CD4-positive, alpha-beta memory T cell (primary cell): Measurements from ENCODE around the gene AFAP1. TPM values are rescaled to one million over a fixed set of nuclear protein-coding genes. Genes with fewer than 3 reads are reported as not detected.
A peak's percentile ranks its signal among the peaks of the same experiment; 100 is the strongest.

Experiments used
- CTCF ChIA-PET: fragments of 350-600 bp; sonication (Branson Sonifier 250); formaldehyde crosslinking; loops from one replicate; lab custom pipeline; 2021; ENCODE audit warnings: inconsistent platforms; ENCODE audit not compliant: partially characterized antibody; lab: Charles Lee
- POLR2A ChIA-PET: fragments of 350-600 bp; sonication (Branson Sonifier 250); formaldehyde crosslinking; loops from one replicate; lab custom pipeline; 2021; ENCODE audit not compliant: partially characterized antibody; lab: Charles Lee
- DNase-seq, 5 donors: peaks; one replicate each; pipeline versions ENCODE4 v3.0.0 to v3.0.0-alpha.2; 2020 to 2022; ENCODE audit warnings: mixed read lengths in 1 of 5
- H3K27ac ChIP-seq: one replicate; pipeline ENCODE4 v1.7.0; 2013; ENCODE audit warnings: low read depth, low read length
- H3K27me3 ChIP-seq: 2 replicates; pipeline ENCODE4 v1.7.0; 2013; ENCODE audit warnings: mild to moderate bottlenecking, low read length, moderate library complexity; ENCODE audit not compliant: insufficient read depth
- H3K36me3 ChIP-seq: 2 replicates; pipeline ENCODE4 v1.7.0; 2013; ENCODE audit warnings: mild to moderate bottlenecking, low read length, moderate library complexity; ENCODE audit not compliant: insufficient read depth
- H3K4me1 ChIP-seq: 2 replicates; pipeline ENCODE4 v1.7.0; 2013; ENCODE audit warnings: mild to moderate bottlenecking, low read length, moderate library complexity; ENCODE audit not compliant: insufficient read depth
- H3K4me3 ChIP-seq, 2 donors: one replicate each; pipeline ENCODE4 v1.7.0; 2013; ENCODE audit warnings: low read length in 2 of 2, mild to moderate bottlenecking in 1 of 2
- H3K9me3 ChIP-seq, 2 donors: one replicate each; pipeline ENCODE4 v1.7.0; 2013; ENCODE audit warnings: low read length in 2 of 2, control low read depth in 1 of 2; ENCODE audit not compliant: control insufficient read depth in 1 of 2
- H3K27ac Mint-ChIP-seq, 7 donors: one replicate each; pipeline ENCODE4 v1.8.0; 2020 to 2021; ENCODE audit warnings: mixed read lengths in 7 of 7, mild to moderate bottlenecking in 6 of 7, inconsistent platforms in 3 of 7, moderate library complexity in 3 of 7
- H3K27me3 Mint-ChIP-seq, 2 donors: one replicate each; pipeline ENCODE4 v1.8.0; 2020 to 2021; ENCODE audit warnings: mixed read lengths in 2 of 2
- H3K36me3 Mint-ChIP-seq, 2 donors: one replicate each; pipeline ENCODE4 v1.8.0; 2020 to 2021; ENCODE audit warnings: mixed read lengths in 2 of 2, inconsistent platforms in 1 of 2, mild to moderate bottlenecking in 1 of 2
- H3K4me1 Mint-ChIP-seq, 4 donors: one replicate each; pipeline ENCODE4 v1.8.0; 2020 to 2021; ENCODE audit warnings: mixed read lengths in 4 of 4, mild to moderate bottlenecking in 1 of 4
- H3K4me3 Mint-ChIP-seq, 8 donors: one replicate each; pipeline ENCODE4 v1.8.0; 2020 to 2021; ENCODE audit warnings: mixed read lengths in 8 of 8, mild to moderate bottlenecking in 7 of 8, moderate library complexity in 6 of 8, inconsistent platforms in 3 of 8
- H3K9me3 Mint-ChIP-seq, 8 donors: one replicate each; pipeline ENCODE4 v1.8.0; 2020 to 2021; ENCODE audit warnings: mixed read lengths in 8 of 8, mild to moderate bottlenecking in 5 of 8, inconsistent platforms in 3 of 8, moderate library complexity in 1 of 8
- intact Hi-C: fragments of 100-400 bp; cut with micrococcal nuclease; formaldehyde crosslinking; loops from one replicate; pipeline ENCODE4 v1.15.1; 2023
- polyA plus RNA-seq, 2 donors: library from polyadenylated mRNA; unstranded; fragments of 300-500 nt; fragmentation: Illumina TruSeq; gene quantifications; one replicate each; pipeline ENCODE4 v1.2.3, GENCODE V29; 2021
- total RNA-seq, 2 experiments: library from RNA; stranded (reverse); gene quantifications; one replicate each; pipeline ENCODE4 v1.2.3, GENCODE V29; 2021

AFAP1 gene
- total and polyA plus RNA-seq, 4 experiments from 2014 or later = 0.95 to 21.8 (median 12.6) TPM

GRCh38 chr4:7805533-7806337, 133.9 kb downstream of the AFAP1 start:
- Mint-ChIP-seq H3K27me3 (no peaks in the 10 kb centered on the region), H3K36me3 (peaks cover 24 to 36% of the 10 kb centered on the region in 2 donors), H3K9me3 (no peaks in the 10 kb centered on the region), H3K27ac (peak overlapping the region in 2 of 7 donors; percentile 28 to 80), H3K4me3 (no peak overlapping the region), H3K4me1 (peaks cover 6 to 19% (median 11%) of the 10 kb centered on the region in 4 donors)
- Histone ChIP-seq H3K9me3 (no peaks in the 10 kb centered on the region), H3K27ac (no peak overlapping the region), H3K4me1 (peaks cover 11% of the 10 kb centered on the region), H3K27me3 (no peaks in the 10 kb centered on the region), H3K4me3 (no peak overlapping the region), H3K36me3 (peaks cover 20% of the 10 kb centered on the region)
- POLR2A ChIA-PET = interaction anchor here (1.6 kb wide), 1 partner anchor 39 kb away, joined by 7 read pairs; no protein-coding TSS in a partner anchor
- no peak for DNase-seq
- intact Hi-C loops = loop anchor here (2.0 kb wide), 2 partner anchors 23 to 49 kb away; no protein-coding TSS in a partner anchor
- CTCF ChIA-PET = interaction anchor here (1.2 to 10.4 kb wide), 17 partner anchors 8 to 182 kb away, joined by 3 to 188 read pairs (median 11); partner anchors contain the start of gene AFAP1

- Mint-ChIP-seq H3K4me3 (no peak overlapping the region), H3K4me1 (peaks cover 6 to 19% (median 11%) of the 10 kb centered on the region in 4 donors), H3K27ac (peak overlapping the region in 2 of 7 donors; percentile 55 to 62), H3K36me3 (peaks cover 26 to 38% of the 10 kb centered on the region in 2 donors), H3K27me3 (no peaks in the 10 kb centered on the region), H3K9me3 (no peaks in the 10 kb centered on the region)
- ChIA-PET POLR2A (interaction anchor here (1.0 to 1.9 kb wide), 4 partner anchors 39 to 135 kb away, joined by 3 to 9 read pairs (median 6); partner anchors contain the start of gene AFAP1), CTCF (interaction anchor here (0.7 to 10.4 kb wide), 30 partner anchors 9 to 188 kb away, joined by 3 to 188 read pairs (median 6); partner anchors contain the start of gene AFAP1)
- Histone ChIP-seq H3K4me1 (peaks cover 11% of the 10 kb centered on the region), H3K4me3 (no peak overlapping the region), H3K27me3 (no peaks in the 10 kb centered on the region), H3K27ac (no peak overlapping the region), H3K36me3 (peaks cover 28% of the 10 kb centered on the region), H3K9me3 (no peaks in the 10 kb centered on the region)
- intact Hi-C loops = loop anchor here (1.0 to 2.0 kb wide), 6 partner anchors 24 to 182 kb away; no protein-coding TSS in a partner anchor
- no peak for DNase-seq
Measured at GRCh38 chr4:7804756-7805385, 134.8 kb downstream of the AFAP1 start.

- H3K4me1 Mint-ChIP-seq = peaks cover 6 to 19% (median 11%) of the 10 kb centered on the region in 4 donors
- intact Hi-C loops = loop anchor here (1.0 to 2.0 kb wide), 7 partner anchors 25 to 183 kb away; no protein-coding TSS in a partner anchor
- Histone ChIP-seq H3K36me3 (peaks cover 26% of the 10 kb centered on the region), H3K4me3 (no peak overlapping the region), H3K4me1 (peaks cover 11% of the 10 kb centered on the region), H3K27me3 (no peaks in the 10 kb centered on the region), H3K27ac (no peak overlapping the region), H3K9me3 (no peaks in the 10 kb centered on the region)
- POLR2A ChIA-PET = interaction anchor here (1.0 to 1.9 kb wide), 4 partner anchors 40 to 135 kb away, joined by 3 to 9 read pairs (median 6); partner anchors contain the start of gene AFAP1
- no peaks in the 10 kb centered on the region for H3K27me3 Mint-ChIP-seq
- peak; percentile 65 to 73 (median 70) for DNase-seq
- no peak overlapping the region for H3K4me3 Mint-ChIP-seq
- H3K27ac Mint-ChIP-seq = peak overlapping the region in 4 of 7 donors; percentile 46 to 69 (median 64)
- no peaks in the 10 kb centered on the region for H3K9me3 Mint-ChIP-seq
- H3K36me3 Mint-ChIP-seq = peaks cover 30 to 43% of the 10 kb centered on the region in 2 donors
- CTCF ChIA-PET = interaction anchor here (0.7 to 10.4 kb wide), 28 partner anchors 9 to 189 kb away, joined by 3 to 188 read pairs (median 6); partner anchors contain the start of gene AFAP1
Measured at GRCh38 chr4:7803992-7804755, 135.5 kb downstream of the AFAP1 start.

- Histone ChIP-seq H3K36me3 (peaks cover 24% of the 10 kb centered on the region), H3K27ac (no peak overlapping the region), H3K9me3 (no peaks in the 10 kb centered on the region), H3K4me1 (peaks cover 11% of the 10 kb centered on the region), H3K4me3 (no peak overlapping the region), H3K27me3 (no peaks in the 10 kb centered on the region)
- no peak for DNase-seq
- ChIA-PET CTCF (interaction anchor here (0.9 to 10.4 kb wide), 19 partner anchors 8 to 184 kb away, joined by 3 to 188 read pairs (median 7); no protein-coding TSS in a partner anchor), POLR2A (interaction anchor here (1.0 to 1.9 kb wide), 2 partner anchors 52 to 61 kb away, joined by 3 to 9 read pairs; no protein-coding TSS in a partner anchor)
- intact Hi-C loops = loop anchor here (2.0 kb wide), 1 partner anchor 81 kb away; no protein-coding TSS in a partner anchor
- H3K36me3 Mint-ChIP-seq = peaks cover 33 to 43% of the 10 kb centered on the region in 2 donors
- no peaks in the 10 kb centered on the region for H3K9me3 Mint-ChIP-seq
- peak overlapping the region in 2 of 7 donors; percentile 62 to 66 for H3K27ac Mint-ChIP-seq
- H3K27me3 Mint-ChIP-seq = no peaks in the 10 kb centered on the region
- no peak overlapping the region for H3K4me3 Mint-ChIP-seq
- H3K4me1 Mint-ChIP-seq = peaks cover 6 to 19% (median 11%) of the 10 kb centered on the region in 4 donors
Measured at GRCh38 chr4:7803371-7803770, 136.3 kb downstream of the AFAP1 start.

- H3K27ac Mint-ChIP-seq = peak overlapping the region in 5 of 7 donors; percentile 3 to 37 (median 19)
- Histone ChIP-seq H3K27me3 (no peaks in the 10 kb centered on the region), H3K27ac (no peak overlapping the region), H3K4me3 (no peak overlapping the region), H3K9me3 (no peaks in the 10 kb centered on the region), H3K36me3 (peaks cover 18% of the 10 kb centered on the region), H3K4me1 (peaks cover 11% of the 10 kb centered on the region)
- intact Hi-C loops = loop anchor here (1.0 to 2.0 kb wide), 4 partner anchors 32 to 137 kb away; partner anchors contain the start of gene AFAP1
- H3K4me3 Mint-ChIP-seq = no peak overlapping the region
- ChIA-PET CTCF (interaction anchor here (0.5 to 10.4 kb wide), 33 partner anchors 8 to 700 kb away, joined by 3 to 188 read pairs (median 5); partner anchors contain the start of gene AFAP1), POLR2A (interaction anchor here (1.0 to 1.5 kb wide), 4 partner anchors 26 to 138 kb away, joined by 3 to 6 read pairs (median 3); partner anchors contain the start of gene AFAP1)
- no peaks in the 10 kb centered on the region for H3K27me3 Mint-ChIP-seq
- H3K36me3 Mint-ChIP-seq = peaks cover 36 to 41% of the 10 kb centered on the region in 2 donors
- no peaks in the 10 kb centered on the region for H3K9me3 Mint-ChIP-seq
- peaks cover 6 to 19% (median 11%) of the 10 kb centered on the region in 4 donors for H3K4me1 Mint-ChIP-seq
- DNase-seq = peak; percentile 72 to 77 (median 75)
Measured at GRCh38 chr4:7802093-7802726, 137.5 kb downstream of the AFAP1 start.
